Hepatocyte (in vitro differentiated cells): Measurements from ENCODE around the gene SHC4. TPM values are rescaled to one million over a fixed set of nuclear protein-coding genes. Genes with fewer than 3 reads are reported as not detected.
"Not testable (repeated sequence)": the region's sequence is repeated elsewhere in the genome, so short reads cannot be mapped to it uniquely, and the experiment has no call there.

Experiments used
- DNase-seq: peaks from one replicate; pipeline ENCODE4 v3.0.0-alpha.2; 2016; ENCODE audit warnings: low spot score
- H2AFZ ChIP-seq: fragments of 200-600 bp; sonication (generic); 2 replicates; pipeline ENCODE4 v1.6.0; 2016; ENCODE audit warnings: antibody characterized with exemption, mild to moderate bottlenecking
- H3K27ac ChIP-seq: fragments of 200-600 bp; sonication (generic); 2 replicates; pipeline ENCODE4 v1.5.1; 2016; ENCODE audit warnings: mild to moderate bottlenecking
- H3K27me3 ChIP-seq: fragments of 200-600 bp; sonication (generic); 2 replicates; pipeline ENCODE4 v1.6.1; 2016
- H3K36me3 ChIP-seq: fragments of 200-600 bp; sonication (generic); replicated peaks from 2 replicates; pipeline ENCODE4 v1.5.1; 2016; ENCODE audit warnings: low read depth; ENCODE audit not compliant: insufficient read depth
- H3K4me1 ChIP-seq: fragments of 200-600 bp; sonication (generic); 2 replicates; pipeline ENCODE4 v1.5.1; 2016; ENCODE audit warnings: mild to moderate bottlenecking, moderate library complexity; ENCODE audit not compliant: insufficient read depth
- H3K4me2 ChIP-seq: fragments of 200-600 bp; sonication (generic); 2 replicates; pipeline ENCODE4 v1.6.0; 2016
- H3K4me3 ChIP-seq: fragments of 200-600 bp; sonication (generic); 2 replicates; pipeline ENCODE4 v1.5.1; 2016; ENCODE audit warnings: mild to moderate bottlenecking
- H3K79me2 ChIP-seq: fragments of 200-600 bp; sonication (generic); 2 replicates; pipeline ENCODE4 v1.6.0; 2017; ENCODE audit warnings: mild to moderate bottlenecking
- H3K9me2 ChIP-seq: fragments of 200-600 bp; sonication (generic); replicated peaks from 2 replicates; pipeline ENCODE4 v1.6.0; 2017; ENCODE audit warnings: mild to moderate bottlenecking; ENCODE audit not compliant: insufficient read depth
- H3K9me3 ChIP-seq: fragments of 200-600 bp; sonication (generic); 2 replicates; pipeline ENCODE4 v1.5.1; 2016; ENCODE audit warnings: low read depth, mild to moderate bottlenecking
- H4K20me1 ChIP-seq: fragments of 200-600 bp; sonication (generic); 2 replicates; pipeline ENCODE4 v1.6.0; 2016; ENCODE audit warnings: mild to moderate bottlenecking; ENCODE audit not compliant: insufficient read depth, poor library complexity, severe bottlenecking
- EZH2 ChIP-seq: fragments of 200-600 bp; sonication (generic); IDR thresholded peaks from 2 replicates; pipeline ENCODE4 v1.6.1; 2016; ENCODE audit warnings: antibody characterized with exemption, mild to moderate bottlenecking, borderline replicate concordance
- EZH2phosphoT487 ChIP-seq: fragments of 200-600 bp; sonication (generic); IDR thresholded peaks from one replicate; pipeline ENCODE4 v1.6.1; 2018; ENCODE audit warnings: antibody characterized with exemption, mild to moderate bottlenecking, low read depth, moderate library complexity; ENCODE audit not compliant: unreplicated experiment, severe bottlenecking
- WGBS: methylation state at CpG from one replicate; pipeline ENCODE4 v1.1.6; 2016; ENCODE audit warnings: low lambda C conversion rate; ENCODE audit errors: missing lambda C conversion rate; 5-methylcytosine and 5-hydroxymethylcytosine counted together
- polyA plus RNA-seq: library from polyadenylated mRNA; unstranded; fragments of >200 nt; fragmentation: Nextera tagmentation; extraction: Ambion mirVana; gene quantifications from 2 replicates; pipeline ENCODE4 v1.2.1, GENCODE V29; 2016
- total RNA-seq: library from RNA; depleted of rRNA; stranded (reverse); fragments of >200 nt; gene quantifications from 2 replicates; pipeline ENCODE4 v1.2.3, GENCODE V29; 2014
- TF ChIP-seq, protein P1 (sequence below): fragments of 200-600 bp; sonication (generic); IDR thresholded peaks from 2 replicates; pipeline ENCODE4 v1.5.1; 2016; ENCODE audit warnings: antibody characterized with exemption, mild to moderate bottlenecking; ENCODE audit not compliant: poor library complexity

The SHC4 gene
- total and polyA plus RNA-seq, 2 experiments from 2014 or later = 0.75 to 1.00 TPM

DNA sequence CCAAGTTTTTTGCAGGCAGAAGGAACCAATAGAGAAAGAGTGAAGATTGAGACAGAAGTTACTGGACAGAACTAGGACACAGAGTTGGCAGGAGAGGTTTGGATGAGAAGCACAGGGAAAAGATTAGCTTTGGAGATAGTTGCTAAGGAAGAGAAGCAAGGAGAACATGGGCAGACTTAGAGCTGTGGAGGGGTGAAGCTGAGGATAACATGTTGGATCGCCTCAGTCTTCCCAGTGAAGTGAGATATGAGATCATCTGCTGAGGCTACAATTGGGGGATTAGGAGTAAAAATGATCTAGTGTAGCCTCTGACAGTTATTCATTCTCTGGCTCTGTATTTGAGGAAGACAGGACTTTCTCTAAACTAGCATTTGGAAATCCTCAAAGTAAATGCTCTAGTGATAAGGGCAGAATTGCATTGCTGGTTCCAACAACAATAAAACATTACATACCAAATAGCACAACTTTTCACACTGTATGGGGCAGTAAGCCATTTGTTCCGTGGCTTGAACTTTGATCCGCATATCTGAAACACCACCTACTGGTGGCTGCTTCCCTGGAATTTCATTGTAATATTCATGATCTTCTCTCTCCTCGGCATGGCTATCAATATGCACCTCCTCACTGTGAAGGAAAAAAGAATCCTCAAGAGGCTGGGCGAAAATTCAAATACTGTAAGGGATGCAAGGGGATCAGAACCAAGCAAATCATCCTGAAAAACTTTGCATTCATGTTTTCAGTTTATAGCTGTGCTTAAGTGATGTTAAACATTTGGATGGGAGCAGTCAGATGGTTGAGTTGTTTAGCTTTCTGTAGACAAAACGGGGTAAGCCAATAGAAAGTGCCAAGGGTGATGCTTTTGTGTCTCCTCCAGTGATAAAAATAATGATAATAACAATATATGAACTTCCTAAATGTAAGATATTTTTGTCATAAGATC is 107.9 kb downstream of the SHC4 start:
- Histone ChIP-seq H3K9me2 (no peaks in the 10 kb centered on the region), H3K4me2 (peak overlapping the region; percentile 57), H4K20me1 (no peaks in the 10 kb centered on the region), H2AFZ (no peak overlapping the region), H3K27ac (peak overlapping the region; percentile 14), H3K79me2 (no peaks in the 10 kb centered on the region), H3K4me3 (no peak overlapping the region), H3K4me1 (peaks cover 7% of the 10 kb centered on the region), H3K36me3 (no peaks in the 10 kb centered on the region), H3K9me3 (no peaks in the 10 kb centered on the region), H3K27me3 (no peaks in the 10 kb centered on the region)
- 25% methylated on average over 6 of the region's 6 CpGs for WGBS
- TF ChIP-seq EZH2phosphoT487 = no peak
- TF ChIP-seq, protein P1, sequence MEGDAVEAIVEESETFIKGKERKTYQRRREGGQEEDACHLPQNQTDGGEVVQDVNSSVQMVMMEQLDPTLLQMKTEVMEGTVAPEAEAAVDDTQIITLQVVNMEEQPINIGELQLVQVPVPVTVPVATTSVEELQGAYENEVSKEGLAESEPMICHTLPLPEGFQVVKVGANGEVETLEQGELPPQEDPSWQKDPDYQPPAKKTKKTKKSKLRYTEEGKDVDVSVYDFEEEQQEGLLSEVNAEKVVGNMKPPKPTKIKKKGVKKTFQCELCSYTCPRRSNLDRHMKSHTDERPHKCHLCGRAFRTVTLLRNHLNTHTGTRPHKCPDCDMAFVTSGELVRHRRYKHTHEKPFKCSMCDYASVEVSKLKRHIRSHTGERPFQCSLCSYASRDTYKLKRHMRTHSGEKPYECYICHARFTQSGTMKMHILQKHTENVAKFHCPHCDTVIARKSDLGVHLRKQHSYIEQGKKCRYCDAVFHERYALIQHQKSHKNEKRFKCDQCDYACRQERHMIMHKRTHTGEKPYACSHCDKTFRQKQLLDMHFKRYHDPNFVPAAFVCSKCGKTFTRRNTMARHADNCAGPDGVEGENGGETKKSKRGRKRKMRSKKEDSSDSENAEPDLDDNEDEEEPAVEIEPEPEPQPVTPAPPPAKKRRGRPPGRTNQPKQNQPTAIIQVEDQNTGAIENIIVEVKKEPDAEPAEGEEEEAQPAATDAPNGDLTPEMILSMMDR = peak; percentile 51
- peak; percentile 49 for DNase-seq

DNA sequence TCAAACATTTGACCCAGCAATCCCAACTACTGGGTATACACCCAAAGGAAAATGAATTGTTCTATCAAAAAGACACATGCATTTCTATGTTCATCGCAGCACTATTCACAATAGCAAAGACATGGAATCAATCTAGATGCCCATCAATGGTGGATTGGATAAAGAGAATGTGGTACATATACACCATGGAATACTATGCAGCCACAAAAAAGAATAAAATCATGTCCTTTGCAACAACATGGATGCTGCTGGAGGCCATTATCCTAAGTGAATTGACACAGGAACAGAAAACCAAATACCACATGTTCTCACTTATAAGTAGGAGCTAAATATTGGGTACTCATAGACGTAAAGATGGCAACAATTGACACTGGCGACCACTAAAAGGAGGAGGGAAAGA is 109.3 kb downstream of the SHC4 start:
- not testable (repeated sequence) for H3K9me3 ChIP-seq, H3K27me3 ChIP-seq, H3K9me2 ChIP-seq, H2AFZ ChIP-seq, H3K79me2 ChIP-seq, H4K20me1 ChIP-seq, H3K27ac ChIP-seq, H3K36me3 ChIP-seq, H3K4me1 ChIP-seq, H3K4me2 ChIP-seq, H3K4me3 ChIP-seq, DNase-seq
- 100% methylated on average over 3 of the region's 3 CpGs for whole genome bisulfite sequencing

DNA sequence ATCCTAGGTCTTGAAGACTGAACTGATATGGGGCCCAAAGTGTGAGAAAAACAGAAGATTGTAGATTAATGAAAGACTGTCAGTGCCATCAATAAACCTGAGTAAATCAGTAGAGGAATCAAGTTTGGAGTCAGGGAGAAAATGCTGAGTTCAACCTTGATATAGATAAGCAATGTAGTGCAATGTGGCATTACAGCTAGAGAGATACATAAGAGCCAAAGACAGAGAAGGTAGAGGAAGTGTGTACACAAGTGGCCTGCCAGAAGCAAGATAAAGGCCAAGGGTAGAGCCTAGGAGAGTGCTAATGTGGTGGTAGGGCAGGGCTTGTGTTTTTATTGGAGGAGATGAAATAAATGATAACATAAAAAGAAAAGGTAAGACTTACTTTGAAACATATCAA is 111.8 kb downstream of the SHC4 start:
- no peak overlapping the region for H3K4me3 ChIP-seq
- no peaks in the 10 kb centered on the region for H3K27me3 ChIP-seq
- H4K20me1 ChIP-seq = no peaks in the 10 kb centered on the region
- no peak overlapping the region for H2AFZ ChIP-seq
- H3K9me2 ChIP-seq = no peaks in the 10 kb centered on the region
- TF ChIP-seq, protein P1 = no peak
- TF ChIP-seq EZH2 (no peak), EZH2phosphoT487 (no peak)
- H3K36me3 ChIP-seq = no peaks in the 10 kb centered on the region
- peaks cover 7% of the 10 kb centered on the region for H3K4me1 ChIP-seq
- no peak overlapping the region for H3K4me2 ChIP-seq
- H3K9me3 ChIP-seq = no peaks in the 10 kb centered on the region
- no peak overlapping the region for H3K27ac ChIP-seq
- H3K79me2 ChIP-seq = no peaks in the 10 kb centered on the region
- DNase-seq = no peak

DNA sequence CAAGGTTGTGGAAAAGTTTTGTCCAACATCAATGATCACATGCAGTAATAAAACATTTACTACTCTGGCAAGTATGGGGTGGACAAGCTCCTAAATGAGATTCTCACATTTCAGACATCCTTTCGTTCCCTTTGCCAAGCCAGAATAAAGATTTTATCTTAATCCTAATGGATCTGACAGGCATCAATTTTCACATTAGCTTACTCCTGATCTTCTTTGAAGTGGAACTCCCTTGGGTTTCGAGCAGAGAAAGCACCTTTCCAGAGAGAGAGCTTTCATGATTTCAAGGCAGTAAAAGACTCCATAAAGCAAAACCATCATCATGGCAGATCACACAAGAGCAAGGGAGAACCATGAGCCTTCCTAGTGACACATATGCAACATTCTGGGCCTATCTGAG is 113.1 kb downstream of the SHC4 start:
- H3K9me3 ChIP-seq = no peaks in the 10 kb centered on the region
- WGBS = 71% methylated on average over 2 of the region's 2 CpGs

More for the DNA sequence above, 113.1 kb downstream of the SHC4 start:
- H3K27ac ChIP-seq = no peak overlapping the region
- H3K4me3 ChIP-seq = no peak overlapping the region
- peaks cover 7% of the 10 kb centered on the region for H3K4me1 ChIP-seq
- H3K27me3 ChIP-seq = no peaks in the 10 kb centered on the region
- TF ChIP-seq, protein P1 = no peak
- DNase-seq = no peak
- no peaks in the 10 kb centered on the region for H4K20me1 ChIP-seq
- H3K79me2 ChIP-seq = no peaks in the 10 kb centered on the region
- H3K4me2 ChIP-seq = no peak overlapping the region
- no peaks in the 10 kb centered on the region for H3K36me3 ChIP-seq
- H3K9me2 ChIP-seq = no peaks in the 10 kb centered on the region
- no peak overlapping the region for H2AFZ ChIP-seq
